GM18873 (cell line): Measurements from ENCODE around the gene CHRDL2.
A peak's percentile ranks its signal among the peaks of the same experiment; 100 is the strongest.

Experiments used
- ATAC-seq: cut with Tn5 transposase; IDR thresholded peaks from one replicate; pipeline ENCODE4 v1.9.1; 2021; ENCODE audit warnings: mild to moderate bottlenecking, moderate library complexity, moderate number of reproducible peaks; ENCODE audit not compliant: unreplicated experiment, low FRiP score

CHRDL2 gene

DNA sequence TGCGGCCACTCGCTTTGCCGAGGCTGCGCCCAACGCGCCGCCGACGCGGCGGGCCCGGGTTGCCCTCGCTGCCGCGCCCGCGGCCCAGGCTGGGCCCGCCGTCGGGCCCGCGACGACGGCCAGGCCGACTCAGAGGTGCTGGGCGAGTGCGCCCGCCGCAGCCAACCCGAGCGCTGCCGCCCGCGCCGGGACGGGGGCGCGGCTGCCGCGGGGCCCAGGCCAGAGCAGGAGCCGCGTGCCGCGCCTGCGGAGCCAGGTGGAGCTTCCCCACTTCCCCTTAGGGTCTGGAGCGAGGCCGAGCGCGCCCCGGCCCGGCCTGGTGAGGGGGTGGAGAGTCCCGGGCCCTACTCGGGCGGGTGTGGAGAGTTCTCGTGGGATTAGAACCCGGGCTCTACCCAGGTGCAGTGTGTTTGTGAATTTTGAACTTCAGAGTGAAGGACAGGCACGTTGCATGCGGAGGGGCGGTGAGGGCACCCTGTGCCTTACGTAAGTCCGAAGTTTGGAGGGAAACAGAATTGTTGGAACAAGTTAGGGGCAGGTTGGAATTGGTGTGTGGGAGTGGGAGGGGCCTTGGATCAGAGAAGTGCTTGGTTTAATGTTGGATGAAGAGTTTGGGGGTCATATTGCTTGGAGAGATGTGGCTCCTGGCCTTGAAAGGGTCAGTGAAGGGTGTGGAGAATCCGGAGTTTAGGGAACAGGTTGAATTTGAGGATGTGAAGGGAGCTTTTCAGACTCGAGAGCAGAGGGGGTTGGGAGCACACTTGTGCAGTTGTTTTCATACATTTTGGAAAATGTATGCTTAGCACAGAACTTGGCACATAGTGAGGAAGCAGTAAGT, 18.1 kb upstream of the CHRDL2 start:
- ATAC-seq, result peak; percentile 32

DNA sequence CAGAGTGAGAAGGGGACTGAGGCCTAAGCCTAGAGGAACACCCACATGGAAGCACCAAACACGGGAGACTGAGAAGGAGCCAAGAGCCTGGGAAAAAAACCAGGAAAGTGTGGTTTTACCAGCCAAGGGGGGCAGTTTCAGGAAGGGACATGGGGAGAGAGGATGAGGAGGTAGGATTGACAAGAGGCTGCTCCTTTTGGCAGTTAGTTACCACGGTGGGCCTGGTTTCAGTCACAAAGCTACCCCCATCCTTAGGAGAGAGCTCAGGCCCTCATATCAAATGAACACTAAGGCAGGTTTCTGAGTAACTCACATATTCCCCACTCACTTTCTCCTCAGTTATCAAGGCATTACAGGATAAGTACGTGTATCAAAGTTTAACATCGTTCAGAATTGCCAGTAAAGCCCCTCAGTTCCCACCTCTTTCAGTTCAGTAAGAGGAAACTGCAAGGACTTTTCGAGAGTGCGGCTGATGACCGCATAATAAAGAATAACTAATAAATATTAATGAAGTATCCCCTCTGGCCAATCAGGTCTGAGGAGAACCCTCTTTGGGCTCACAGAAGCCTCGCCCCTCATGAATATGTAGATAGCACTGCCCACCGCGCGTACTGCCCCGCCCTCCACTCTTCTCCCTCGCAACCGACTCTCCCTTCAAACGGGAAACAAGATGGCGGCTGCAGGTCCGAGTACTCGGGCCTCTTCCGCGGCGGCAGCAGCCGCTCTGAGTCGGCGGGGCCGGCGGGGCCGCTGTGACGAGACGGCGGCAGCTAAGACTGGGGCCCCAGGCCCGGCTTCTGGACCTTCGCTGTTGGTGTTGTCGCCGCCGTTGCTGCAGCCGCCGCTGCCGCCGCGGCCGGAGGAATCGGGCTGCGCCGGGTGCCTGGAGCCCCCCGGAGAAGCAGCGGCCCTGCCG, 17.2 kb upstream of the CHRDL2 start, which contains the start of gene RNF169:
TSS of gene RNF169 (plus strand) at position 639 of the 916 bp plus-strand sequence. CDS start at position 671, 32 bp downstream.
- peak; percentile 94 for ATAC-seq

- ATAC-seq, result no peak
Measured at GRCh38 chr11:74746868-74747267, 15.6 kb upstream of the CHRDL2 start.

DNA sequence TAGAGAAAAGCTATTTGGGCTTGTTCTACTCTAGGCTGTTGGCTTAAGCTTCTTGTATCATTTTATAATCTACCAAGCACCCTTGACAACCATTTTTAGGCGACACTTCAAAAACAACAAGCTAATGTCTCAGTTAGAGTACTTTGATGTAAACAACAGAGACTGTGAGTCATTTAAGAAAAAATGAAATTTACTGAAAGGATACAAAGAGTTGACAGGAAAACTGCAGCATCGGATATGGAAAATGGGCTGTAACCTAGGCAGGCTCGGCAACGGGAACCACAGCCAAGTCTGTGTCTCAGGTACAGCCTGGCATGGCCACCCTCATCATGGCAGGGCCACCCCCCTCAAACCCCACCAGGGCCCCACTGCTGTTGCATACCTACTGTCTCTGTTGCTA, 13.1 kb upstream of the CHRDL2 start:
- ATAC-seq, result no peak

GRCh38 chr11:74743640-74744039, 12.4 kb upstream of the CHRDL2 start:
- no peak for ATAC-seq

DNA sequence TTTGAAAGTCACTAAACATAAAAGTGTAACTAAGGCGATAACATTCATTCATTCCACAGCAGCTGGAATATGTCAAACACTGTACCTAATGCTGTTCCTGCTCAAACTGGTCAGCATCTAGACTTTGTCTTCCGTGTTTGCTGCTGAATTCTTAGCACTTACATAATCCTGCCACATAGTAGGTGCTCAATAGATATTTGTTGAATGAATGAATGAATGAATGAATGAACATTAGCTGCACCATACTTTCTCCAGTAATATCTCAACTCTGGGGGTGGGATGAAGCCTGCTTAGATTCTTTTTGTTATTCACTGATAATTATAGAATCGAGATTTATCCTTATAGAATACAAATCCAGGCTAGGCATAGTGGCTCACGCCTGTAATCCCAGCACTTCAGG, 10.8 kb upstream of the CHRDL2 start:
- no peak for ATAC-seq

GRCh38 chr11:74739546-74740270, 8.5 kb upstream of the CHRDL2 start:
- no peak for ATAC-seq

DNA sequence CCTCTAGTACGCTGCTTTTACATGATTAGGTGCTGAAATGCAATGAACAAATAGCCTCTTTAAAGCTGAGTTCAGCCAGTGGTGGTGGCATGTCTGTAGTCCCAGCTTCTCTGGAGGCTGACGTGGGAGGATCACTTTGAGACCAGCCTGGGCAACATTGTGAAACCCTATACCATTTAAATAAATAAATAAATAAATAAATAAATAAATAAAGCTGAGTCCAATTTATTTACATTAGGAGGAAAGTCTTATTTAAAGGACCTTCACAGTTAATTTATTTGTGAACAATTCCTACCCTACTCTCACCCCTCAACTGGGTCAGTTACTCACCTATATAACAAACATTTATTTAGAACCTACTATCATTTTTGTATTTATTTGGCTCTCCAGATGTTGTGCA, 4.8 kb upstream of the CHRDL2 start:
- no peak for ATAC-seq

GRCh38 chr11:74735365-74735928, 4.2 kb upstream of the CHRDL2 start:
- ATAC-seq, result no peak

DNA sequence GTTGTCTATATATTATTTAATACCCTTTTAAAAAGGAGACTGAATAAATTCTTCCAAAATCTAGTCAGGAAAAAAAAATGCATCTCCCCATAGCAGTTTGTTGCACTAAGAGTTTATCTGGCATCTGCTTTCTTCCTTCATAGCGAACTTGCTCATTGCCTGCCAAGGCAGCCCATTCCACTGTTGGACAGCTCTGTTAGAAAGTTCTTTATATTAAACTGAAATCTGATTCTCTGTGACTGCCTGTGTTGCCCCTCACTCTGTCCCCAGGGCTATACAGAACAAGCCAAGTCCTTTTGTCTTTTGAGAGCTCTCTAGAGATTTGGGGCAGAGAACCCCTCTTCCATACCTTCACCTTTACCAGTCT, 3.3 kb upstream of the CHRDL2 start:
- no peak for ATAC-seq

DNA sequence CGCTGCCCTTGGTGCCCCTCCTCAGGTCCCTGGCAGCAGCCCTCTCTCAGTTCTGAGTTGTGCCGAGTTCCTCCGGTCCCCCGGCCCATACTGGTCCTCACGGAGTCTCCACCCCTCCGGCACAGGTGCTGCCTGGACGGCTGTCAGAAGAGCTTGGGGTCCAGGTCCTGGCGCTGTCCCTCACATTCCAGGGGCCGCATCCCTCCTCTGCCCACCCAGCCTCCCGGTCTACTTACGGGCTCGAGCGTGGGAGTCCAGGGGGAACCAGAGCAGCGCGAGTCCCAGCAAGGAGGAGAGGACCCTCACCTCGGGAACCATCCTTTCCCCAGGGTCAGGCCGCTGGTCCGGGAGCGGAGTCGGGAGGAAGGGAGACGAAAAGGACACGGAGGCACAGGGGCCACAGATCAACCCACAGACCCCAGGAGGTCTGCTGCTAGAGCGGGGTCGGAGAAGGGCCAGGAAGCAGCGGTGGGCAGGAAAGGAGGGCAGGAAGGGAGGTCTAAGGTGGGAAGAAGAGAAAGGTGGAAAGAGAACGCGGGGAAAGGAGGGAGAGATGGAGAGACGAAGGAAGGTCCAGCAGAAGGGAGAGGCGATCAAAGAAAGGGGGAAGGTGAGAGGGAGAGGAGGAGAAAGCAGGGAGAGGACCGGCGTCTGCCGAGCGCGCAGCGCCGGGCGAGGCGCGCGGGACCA, 510 bp downstream of the CHRDL2 start:
- ATAC-seq, result no peak

- no peak for ATAC-seq
Measured at GRCh38 chr11:74729397-74729796, 1.8 kb downstream of the CHRDL2 start.

- ATAC-seq, result no peak
Measured at GRCh38 chr11:74726547-74727182, 4.6 kb downstream of the CHRDL2 start.

DNA sequence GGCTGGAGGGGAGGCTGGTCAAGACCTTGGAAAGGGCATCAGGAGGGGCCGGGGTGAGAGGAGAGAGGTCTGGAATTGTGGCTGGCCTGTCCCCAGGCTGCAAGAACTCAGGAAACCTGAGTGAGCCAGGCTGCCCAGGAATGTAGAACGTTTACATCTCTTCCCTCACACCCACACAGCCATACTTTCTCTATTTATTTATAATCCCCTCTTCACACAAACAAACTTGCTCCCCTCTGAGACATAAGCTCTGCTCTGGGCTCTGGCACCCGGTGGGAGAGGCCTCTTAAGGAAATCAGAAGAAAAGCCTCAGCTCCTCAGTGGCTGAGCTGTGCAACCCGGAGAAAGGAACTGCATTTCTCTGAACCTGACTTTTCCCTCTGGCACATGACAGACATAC, 5.5 kb downstream of the CHRDL2 start:
- no peak for ATAC-seq

DNA sequence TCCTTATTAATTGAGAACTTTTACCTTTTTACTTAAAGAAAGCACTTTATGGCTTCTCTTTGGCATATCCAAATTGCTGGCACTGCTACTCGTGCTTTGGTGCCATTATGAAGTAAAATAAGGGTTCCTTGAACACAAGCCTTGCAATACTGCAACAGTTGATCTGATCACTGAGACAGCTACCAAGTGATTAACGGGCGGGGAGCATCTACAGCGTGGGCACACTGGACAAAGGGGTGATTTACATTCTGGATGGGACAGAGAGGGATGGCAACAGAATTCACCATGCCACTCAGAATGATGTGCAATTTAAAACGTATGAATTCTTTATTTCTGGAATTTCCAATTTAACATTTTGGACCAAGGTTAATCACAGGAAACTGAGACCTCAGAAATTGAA, 7.7 kb downstream of the CHRDL2 start:
- ATAC-seq, result no peak

DNA sequence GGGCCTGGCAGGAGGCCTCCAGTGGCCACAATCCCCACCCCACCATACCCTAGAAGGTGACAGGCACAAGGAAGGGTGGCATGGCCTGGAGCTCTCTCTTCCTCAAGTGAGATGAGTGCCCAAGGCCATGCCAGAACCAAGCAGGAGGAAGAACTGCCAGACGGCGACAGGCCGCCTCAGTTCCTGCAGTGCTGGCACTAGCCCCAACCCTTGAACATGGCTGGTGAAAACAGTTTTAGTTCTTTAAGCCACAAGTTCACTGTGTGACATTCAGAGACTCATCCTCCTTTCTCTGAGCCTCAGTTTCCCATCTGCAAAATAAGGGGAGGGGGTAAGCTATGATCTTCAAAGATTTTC, 9.8 kb downstream of the CHRDL2 start:
- ATAC-seq, result no peak

DNA sequence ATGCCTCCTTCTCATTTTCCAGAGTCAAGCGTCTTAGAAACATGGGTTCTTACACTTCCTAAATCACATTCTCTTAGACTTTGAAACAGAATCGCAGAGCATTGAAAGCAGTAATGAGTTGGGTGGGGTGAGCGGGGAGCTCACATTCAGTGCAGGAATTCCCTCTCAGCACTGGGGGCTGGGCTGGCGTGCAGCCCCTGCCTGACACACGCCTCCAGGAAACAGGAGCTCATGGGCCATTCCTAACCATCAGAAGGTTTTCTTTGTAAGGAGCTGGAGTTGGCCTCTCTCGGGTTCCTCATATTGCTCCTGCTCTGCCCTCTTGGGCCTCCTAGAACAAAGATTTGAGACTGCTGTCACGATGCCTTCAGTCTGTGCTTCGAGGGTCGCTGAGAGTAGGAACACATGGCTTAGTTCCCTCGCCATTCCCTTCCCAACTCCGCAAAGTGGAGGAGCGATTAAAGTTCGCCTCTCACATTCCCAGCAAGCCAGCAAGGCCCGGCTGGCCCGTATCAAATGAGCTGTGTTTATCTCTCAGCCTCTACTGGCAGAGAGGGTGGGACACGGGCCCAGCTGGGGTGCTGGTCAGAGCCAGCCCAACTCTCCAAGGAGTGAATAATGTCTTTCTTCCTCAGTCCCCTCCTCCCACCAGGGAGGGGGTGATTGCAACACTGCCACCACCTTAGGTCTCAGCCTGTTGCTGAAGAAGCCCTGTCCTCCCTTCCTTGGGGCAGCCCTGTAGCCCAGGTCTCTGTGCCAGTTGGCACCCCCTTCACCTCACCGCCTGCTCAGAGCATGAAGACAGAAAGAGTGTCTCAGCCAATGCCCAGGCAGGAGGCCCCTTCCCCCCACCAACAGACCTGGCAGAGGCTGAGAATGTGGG, 10.4 kb downstream of the CHRDL2 start:
- no peak for ATAC-seq

DNA sequence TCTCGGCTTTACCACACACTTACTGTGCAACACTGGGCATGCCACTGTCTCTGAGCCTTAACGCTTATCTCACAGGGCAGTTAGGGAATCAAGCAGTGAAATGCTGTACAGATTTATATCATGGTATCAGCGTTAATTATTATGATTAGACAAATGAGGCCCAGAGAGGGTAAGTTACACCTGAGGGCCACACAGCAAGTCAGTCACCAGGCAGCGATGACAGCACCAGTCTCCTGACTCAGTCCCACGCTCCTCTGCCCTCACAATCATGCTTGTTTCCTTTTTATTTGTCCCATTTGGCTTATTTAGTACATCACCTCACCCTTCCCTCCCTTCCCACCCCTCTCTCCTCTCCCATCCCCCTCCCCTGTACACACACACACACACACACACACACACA, 12.2 kb downstream of the CHRDL2 start:
- no peak for ATAC-seq
